Measurements from ENCODE around the gene MOB2.

The MOB2 gene

GRCh38 chr11:1473786-1474185, 12.8 kb downstream of the MOB2 start:
- TF ChIP-seq, protein P1, sequence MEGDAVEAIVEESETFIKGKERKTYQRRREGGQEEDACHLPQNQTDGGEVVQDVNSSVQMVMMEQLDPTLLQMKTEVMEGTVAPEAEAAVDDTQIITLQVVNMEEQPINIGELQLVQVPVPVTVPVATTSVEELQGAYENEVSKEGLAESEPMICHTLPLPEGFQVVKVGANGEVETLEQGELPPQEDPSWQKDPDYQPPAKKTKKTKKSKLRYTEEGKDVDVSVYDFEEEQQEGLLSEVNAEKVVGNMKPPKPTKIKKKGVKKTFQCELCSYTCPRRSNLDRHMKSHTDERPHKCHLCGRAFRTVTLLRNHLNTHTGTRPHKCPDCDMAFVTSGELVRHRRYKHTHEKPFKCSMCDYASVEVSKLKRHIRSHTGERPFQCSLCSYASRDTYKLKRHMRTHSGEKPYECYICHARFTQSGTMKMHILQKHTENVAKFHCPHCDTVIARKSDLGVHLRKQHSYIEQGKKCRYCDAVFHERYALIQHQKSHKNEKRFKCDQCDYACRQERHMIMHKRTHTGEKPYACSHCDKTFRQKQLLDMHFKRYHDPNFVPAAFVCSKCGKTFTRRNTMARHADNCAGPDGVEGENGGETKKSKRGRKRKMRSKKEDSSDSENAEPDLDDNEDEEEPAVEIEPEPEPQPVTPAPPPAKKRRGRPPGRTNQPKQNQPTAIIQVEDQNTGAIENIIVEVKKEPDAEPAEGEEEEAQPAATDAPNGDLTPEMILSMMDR (IDR thresholded peaks at IDR 0.05; ENCODE audit: borderline replicate concordance, insufficient read depth, low read depth, low read length), result no peak
- H3K4me3 ChIP-seq (ENCODE audit: low read depth, low read length), result no peak overlapping the region

- no peak overlapping the region for H3K4me3 ChIP-seq (ENCODE audit: low read depth, low read length)
- TF ChIP-seq, protein P1 (IDR thresholded peaks at IDR 0.05; ENCODE audit: borderline replicate concordance, insufficient read depth, low read depth, low read length), result no peak
Observed at GRCh38 chr11:1473011-1473628, 13.5 kb downstream of the MOB2 start.

- TF ChIP-seq, protein P1 (IDR thresholded peaks at IDR 0.05; ENCODE audit: borderline replicate concordance, insufficient read depth, low read depth, low read length), result no peak
- H3K4me3 ChIP-seq (ENCODE audit: low read depth, low read length), result no peak overlapping the region
Observed at GRCh38 chr11:1472180-1473005, 14.2 kb downstream of the MOB2 start.

- H3K4me3 ChIP-seq (ENCODE audit: low read depth, low read length), result no peak overlapping the region
- TF ChIP-seq, protein P1 (IDR thresholded peaks at IDR 0.05; ENCODE audit: borderline replicate concordance, insufficient read depth, low read depth, low read length), result no peak
Observed at GRCh38 chr11:1471736-1472135, 14.8 kb downstream of the MOB2 start.

- TF ChIP-seq, protein P1 (IDR thresholded peaks at IDR 0.05; ENCODE audit: borderline replicate concordance, insufficient read depth, low read depth, low read length), result no peak
- no peak overlapping the region for H3K4me3 ChIP-seq (ENCODE audit: low read depth, low read length)
Observed at GRCh38 chr11:1470681-1471611, 15.6 kb downstream of the MOB2 start.

- H3K4me3 ChIP-seq (ENCODE audit: low read depth, low read length), result no peak overlapping the region
- TF ChIP-seq, protein P1 (IDR thresholded peaks at IDR 0.05; ENCODE audit: borderline replicate concordance, insufficient read depth, low read depth, low read length), result no peak
Observed at GRCh38 chr11:1469911-1470680, 16.5 kb downstream of the MOB2 start.

All from GM12875 (cell line).